GM12878 (cell line): ENCODE data around the gene PTPRD. TPM values are rescaled to one million over a fixed set of nuclear protein-coding genes. Genes with fewer than 3 reads are reported as not detected.

Source experiments
- ATAC-seq: fragments of 200-7000 bp; cut with Tn5 transposase; 3 replicates; pipeline ENCODE4 v1.9.1; 2020; ENCODE audit warnings: mild to moderate bottlenecking, moderate library complexity
- BruUV-seq: library from RNA; stranded (reverse); fragments of 400-500 nt; replicated peaks from 2 replicates; lab custom pipeline; 2021; lab: Mats Ljungman, UMichigan
- CTCF ChIA-PET: fragments of 300-600 bp; sonication (Branson Sonifier 250); formaldehyde crosslinking; extraction: SDS; loops from one replicate; lab custom pipeline; 2021; ENCODE audit warnings: inconsistent platforms; lab: Yijun Ruan, JAX
- POLR2A ChIA-PET: fragments of 350-600 bp; formaldehyde crosslinking; extraction: SDS; loops from one replicate; lab custom pipeline; 2021; ENCODE audit warnings: inconsistent platforms; lab: Charles Lee
- RAD21 ChIA-PET: fragments of 300-600 bp; sonication (Branson Sonifier 250); formaldehyde crosslinking; loops from one replicate; lab custom pipeline; 2023; ENCODE audit warnings: antibody characterized with exemption; ENCODE audit not compliant: unreplicated experiment; lab: Charles Lee
- SMC1A ChIA-PET: fragments of 300-600 bp; sonication (Branson Sonifier 250); formaldehyde crosslinking; loops from one replicate; lab custom pipeline; 2023; ENCODE audit not compliant: unreplicated experiment, uncharacterized antibody; lab: Charles Lee
- DNase-seq: peaks from one replicate; pipeline ENCODE4 v3.0.0-alpha.2; 2011; ENCODE audit warnings: low read depth, low spot score
- FAIRE-seq: peaks from 3 replicates; lab custom pipeline; 2011; peaks lifted over from hg19 to GRCh38; lab: Jason Lieb, UNC
- H2AFZ ChIP-seq: 2 replicates; pipeline ENCODE4 v1.6.0; 2011; ENCODE audit warnings: low read depth, low read length, control low read depth; ENCODE audit not compliant: control insufficient read depth
- H3K27ac ChIP-seq: 2 replicates; pipeline ENCODE4 v1.5.1; 2011; ENCODE audit warnings: control low read depth; ENCODE audit not compliant: control insufficient read depth, insufficient read depth
- H3K27me3 ChIP-seq, 2 experiments: replicated peaks in 1 of 2; 2 replicates each; pipeline versions ENCODE4 v1.6.0 to v1.6.1; 2011; ENCODE audit warnings: low read length in 1 of 2; ENCODE audit not compliant: control insufficient read depth in 2 of 2, insufficient read depth in 2 of 2
- H3K36me3 ChIP-seq, 2 experiments: 2 replicates each; pipeline ENCODE4 v1.5.1; 2011; ENCODE audit warnings: low read length in 1 of 2; ENCODE audit not compliant: control insufficient read depth in 2 of 2, insufficient read depth in 2 of 2
- H3K4me1 ChIP-seq: 2 replicates; pipeline ENCODE4 v1.6.1; 2011; ENCODE audit warnings: mild to moderate bottlenecking, low read length, moderate library complexity, mixed read lengths; ENCODE audit not compliant: control insufficient read depth, insufficient read depth
- H3K4me2 ChIP-seq: 2 replicates; pipeline ENCODE4 v1.6.0; 2011; ENCODE audit warnings: control low read depth; ENCODE audit not compliant: control insufficient read depth, insufficient read depth
- H3K4me3 ChIP-seq: fragments of 200-600 bp; sonication (generic); 2 replicates; pipeline ENCODE4 v1.5.1; 2016
- H3K79me2 ChIP-seq: 2 replicates; pipeline ENCODE4 v1.6.0; 2011; ENCODE audit warnings: low read length; ENCODE audit not compliant: control insufficient read depth, insufficient read depth
- H3K9ac ChIP-seq: 2 replicates; pipeline ENCODE4 v1.8.0; 2011; ENCODE audit warnings: low read length, control low read depth, mixed read lengths; ENCODE audit not compliant: control insufficient read depth, insufficient read depth
- H3K9me3 ChIP-seq: replicated peaks from 3 replicates; pipeline ENCODE4 v1.5.1; 2011; ENCODE audit warnings: mild to moderate bottlenecking, low read length; ENCODE audit not compliant: control insufficient read depth, insufficient read depth
- H4K20me1 ChIP-seq: 2 replicates; pipeline ENCODE4 v1.6.0; 2011; ENCODE audit not compliant: control insufficient read depth, insufficient read depth
- ATF7 ChIP-seq: fragments of 450-650 bp; IDR thresholded peaks from 2 replicates; pipeline ENCODE4 v1.6.1; 2016; ENCODE audit warnings: low read depth, mild to moderate bottlenecking
- BMI1 ChIP-seq: fragments of 450-650 bp; IDR thresholded peaks from 2 replicates; pipeline ENCODE4 v1.6.1; 2016; ENCODE audit warnings: mild to moderate bottlenecking, moderate library complexity, borderline replicate concordance
- CBX3 ChIP-seq: fragments of 200-600 bp; sonication (generic); IDR thresholded peaks from 2 replicates; pipeline ENCODE4 v1.6.1; 2016; ENCODE audit warnings: low read depth, borderline replicate concordance
- CEBPB ChIP-seq, 2 experiments: fragments of 150-350 bp in 1 of 2; IDR thresholded peaks; 2 replicates each; pipeline ENCODE4 v1.6.1; 2012 to 2014; ENCODE audit warnings: low read depth in 2 of 2, low read length in 2 of 2, borderline replicate concordance in 1 of 2, inconsistent platforms in 1 of 2
- HDAC2 ChIP-seq: fragments of 200-600 bp; sonication (generic); IDR thresholded peaks from 2 replicates; pipeline ENCODE4 v1.6.1; 2017
- IRF4 ChIP-seq: IDR thresholded peaks from 2 replicates; pipeline ENCODE4 v1.6.1; 2011; ENCODE audit warnings: low read depth, low read length
- JUND ChIP-seq: IDR thresholded peaks from 2 replicates; pipeline ENCODE4 v1.6.1; 2012; ENCODE audit warnings: low read depth, mild to moderate bottlenecking, low read length, improper control_type of control experiment, moderate library complexity
- MTA3 ChIP-seq: IDR thresholded peaks from 2 replicates; pipeline ENCODE4 v1.6.1; 2012; ENCODE audit warnings: low read length, inconsistent platforms, borderline replicate concordance
- NFXL1 ChIP-seq: fragments of 450-650 bp; IDR thresholded peaks from 2 replicates; pipeline ENCODE4 v1.6.1; 2017; ENCODE audit warnings: antibody characterized with exemption, mild to moderate bottlenecking, borderline replicate concordance
- NR2C2 ChIP-seq: IDR thresholded peaks from 2 replicates; pipeline ENCODE4 v1.6.1; 2011; ENCODE audit warnings: borderline replicate concordance, low read depth; ENCODE audit not compliant: control insufficient read depth, insufficient read length
- POLR2AphosphoS5 ChIP-seq: IDR thresholded peaks from 2 replicates; pipeline ENCODE4 v1.6.1; 2011; ENCODE audit warnings: mild to moderate bottlenecking, low read length, inconsistent platforms
- SUZ12 ChIP-seq: fragments of 200-600 bp; sonication (generic); IDR thresholded peaks from one replicate; pipeline ENCODE4 v1.6.1; 2018; ENCODE audit warnings: antibody characterized with exemption, mild to moderate bottlenecking; ENCODE audit not compliant: unreplicated experiment
- TBL1XR1 ChIP-seq: IDR thresholded peaks from 2 replicates; pipeline ENCODE4 v1.6.1; 2012; ENCODE audit warnings: low read depth, low read length, improper control_type of control experiment
- YBX1 ChIP-seq: fragments of 450-650 bp; IDR thresholded peaks from 2 replicates; pipeline ENCODE4 v1.6.1; 2016; ENCODE audit warnings: antibody characterized with exemption
- ZBED1 ChIP-seq: IDR thresholded peaks from 2 replicates; pipeline ENCODE4 v1.6.1; 2016; ENCODE audit warnings: borderline replicate concordance
- ZNF24 ChIP-seq: fragments of 450-650 bp; IDR thresholded peaks from 2 replicates; pipeline ENCODE4 v1.6.1; 2017; ENCODE audit warnings: antibody characterized with exemption, mild to moderate bottlenecking
- WGBS: methylation state at CpG from one replicate; pipeline ENCODE4 v1.1.6; 2016; ENCODE audit warnings: low lambda C conversion rate; ENCODE audit not compliant: insufficient replicate concordance, insufficient coverage; ENCODE audit errors: missing lambda C conversion rate; 5-methylcytosine and 5-hydroxymethylcytosine counted together
- in situ Hi-C: fragments of 300-500 bp; cut with MboI; formaldehyde crosslinking; loops from 9 replicates; pipeline ENCODE4 v1.14.3; 2018; ENCODE audit warnings: mixed read lengths
- intact Hi-C: fragments of 100-400 bp; cut with micrococcal nuclease; formaldehyde crosslinking; loops from one replicate; pipeline ENCODE4 v1.14.2; 2022; ENCODE audit not compliant: unreplicated experiment
- polyA plus RNA-seq, 11 experiments: library from polyadenylated mRNA; depleted of rRNA in 4 of 11; unstranded in 6 of 11; stranded (reverse) in 5 of 11; fragments of >200 nt; fragmentation: Nextera tagmentation in 4 of 11; fragmentation: Illumina TruSeq in 1 of 11; extraction: Ambion mirVana in 4 of 11; extraction: Trizol in 1 of 11; gene quantifications; 1 replicate in 1 of 11; 2 replicates in 10 of 11; pipeline versions ENCODE4 v1.2.1 to v1.2.3, GENCODE V29; 2011 to 2016; ENCODE audit warnings: inconsistent platforms in 2 of 11, missing spikeins in 2 of 11, low read depth in 1 of 11
- total RNA-seq, 4 experiments: library from RNA; depleted of rRNA in 3 of 4; stranded (reverse); fragments of >200 nt in 3 of 4; fragmentation: Illumina TruSeq in 1 of 4; extraction: Trizol in 1 of 4; gene quantifications; 2 replicates each; pipeline versions ENCODE4 v1.2.1 to v1.2.3, GENCODE V29; 2013 to 2021
- TF ChIP-seq, protein P1 (sequence below): fragments of 450-650 bp; IDR thresholded peaks from 2 replicates; pipeline ENCODE4 v1.6.1; 2017; ENCODE audit warnings: borderline replicate concordance

Gene PTPRD
- total and polyA plus RNA-seq, 10 of the 15 experiments (the other 5 are each of a cell fraction or from before 2014, with no cell fraction given): under 0.01 to 0.05 (median 0.01) TPM; not detected in 7

DNA sequence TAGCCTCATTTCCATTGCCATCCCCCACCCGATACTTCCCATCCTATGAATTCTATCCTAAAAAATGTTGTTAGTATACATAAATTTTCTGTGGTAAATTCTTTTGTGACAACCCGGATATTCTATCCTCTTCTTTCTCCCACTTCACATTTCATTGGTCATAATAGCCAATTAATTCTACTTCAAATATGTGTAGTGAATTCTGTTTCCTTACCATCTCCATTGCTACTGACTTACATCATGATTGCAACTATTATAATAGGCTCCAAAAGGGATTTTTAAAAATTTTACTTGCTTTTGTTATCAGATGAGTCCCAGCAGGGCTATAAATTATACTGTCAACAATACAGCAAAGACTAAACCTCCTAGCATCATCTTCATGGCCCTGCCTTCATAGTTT, 1326.8 kb downstream of the PTPRD start:
- in situ Hi-C loops: no loop called here

DNA sequence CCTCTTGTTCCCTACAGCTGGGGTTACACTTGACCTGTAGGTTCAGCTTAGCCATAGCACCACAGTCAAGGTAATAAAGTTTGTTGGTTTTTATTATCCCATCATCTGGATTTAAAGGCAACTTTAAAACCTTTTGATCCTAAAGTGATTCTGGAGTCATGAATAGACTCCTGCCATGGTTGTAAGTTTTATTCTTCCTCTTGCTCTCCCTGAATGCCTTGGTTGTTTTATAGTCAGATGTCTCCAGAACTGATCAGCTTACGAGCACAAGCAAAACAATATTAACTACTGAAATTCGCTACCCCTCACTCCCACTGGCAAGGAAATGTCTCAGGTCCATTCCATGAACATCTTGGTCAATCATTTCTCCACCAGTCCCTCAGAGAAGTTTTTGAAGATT, 1328.6 kb downstream of the PTPRD start:
- no peak for ATAC-seq
- Histone ChIP-seq H4K20me1 (no peaks in the 10 kb centered on the region), H3K4me1 (no peaks in the 10 kb centered on the region), H3K4me2 (no peak overlapping the region), H3K9ac (no peak overlapping the region), H3K9me3 (no peaks in the 10 kb centered on the region), H3K27me3 (no peaks in the 10 kb centered on the region), H2AFZ (no peak overlapping the region), H3K36me3 (no peaks in the 10 kb centered on the region), H3K4me3 (no peak overlapping the region), H3K79me2 (no peaks in the 10 kb centered on the region), H3K27ac (no peak overlapping the region)
- BruUV-seq: no TSS peak
- 0% methylated on average over 2 of the region's 2 CpGs for WGBS
- in situ Hi-C loops: no loop called here
- intact Hi-C loops: no loop called here
- no peak for TF ChIP-seq JUND
- TF ChIP-seq ZBED1: no peak
- no peak for TF ChIP-seq NFXL1
- no peak for TF ChIP-seq HDAC2
- no peak for TF ChIP-seq YBX1
- TF ChIP-seq, protein P1, sequence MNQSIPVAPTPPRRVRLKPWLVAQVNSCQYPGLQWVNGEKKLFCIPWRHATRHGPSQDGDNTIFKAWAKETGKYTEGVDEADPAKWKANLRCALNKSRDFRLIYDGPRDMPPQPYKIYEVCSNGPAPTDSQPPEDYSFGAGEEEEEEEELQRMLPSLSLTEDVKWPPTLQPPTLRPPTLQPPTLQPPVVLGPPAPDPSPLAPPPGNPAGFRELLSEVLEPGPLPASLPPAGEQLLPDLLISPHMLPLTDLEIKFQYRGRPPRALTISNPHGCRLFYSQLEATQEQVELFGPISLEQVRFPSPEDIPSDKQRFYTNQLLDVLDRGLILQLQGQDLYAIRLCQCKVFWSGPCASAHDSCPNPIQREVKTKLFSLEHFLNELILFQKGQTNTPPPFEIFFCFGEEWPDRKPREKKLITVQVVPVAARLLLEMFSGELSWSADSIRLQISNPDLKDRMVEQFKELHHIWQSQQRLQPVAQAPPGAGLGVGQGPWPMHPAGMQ: no peak
- no peak for TF ChIP-seq NR2C2
- TF ChIP-seq CBX3: no peak
- no peak for TF ChIP-seq BMI1
- TF ChIP-seq MTA3: no peak
- no peak for TF ChIP-seq ATF7
- no peak for TF ChIP-seq SUZ12
- no peak for TF ChIP-seq TBL1XR1
- TF ChIP-seq IRF4: no peak
- no peak for TF ChIP-seq POLR2AphosphoS5
- TF ChIP-seq CEBPB (IDR thresholded peaks at IDR 0.05; ENCODE audit: borderline replicate concordance in 1 of 2, low read depth in 2 of 2, low read length in 2 of 2): no peak
- SMC1A ChIA-PET: no interaction called here
- CTCF ChIA-PET: no interaction called here
- POLR2A ChIA-PET: no interaction called here
- DNase-seq: no peak
- no peak for FAIRE-seq
- RAD21 ChIA-PET: no interaction called here

More for the DNA sequence above, 1326.8 kb downstream of the PTPRD start:
- H3K9ac ChIP-seq: no peak overlapping the region
- no peak overlapping the region for H3K4me3 ChIP-seq
- H3K4me2 ChIP-seq: no peak overlapping the region
- DNase-seq (no peak), FAIRE-seq (no peak), ATAC-seq (no peak)
- no peak overlapping the region for H3K27ac ChIP-seq
- WGBS: 0% methylated on average over 2 of the region's 2 CpGs
- intact Hi-C loops: no loop called here
- H3K36me3 ChIP-seq: no peaks in the 10 kb centered on the region
- RAD21 ChIA-PET: no interaction called here
- H3K9me3 ChIP-seq: no peaks in the 10 kb centered on the region
- TF ChIP-seq ZNF24: no peak
- TF ChIP-seq, all 136 proteins: peak for 0
- no peaks in the 10 kb centered on the region for H4K20me1 ChIP-seq
- no peak overlapping the region for H2AFZ ChIP-seq
- H3K27me3 ChIP-seq: no peaks in the 10 kb centered on the region
- no TSS peak for BruUV-seq
- POLR2A ChIA-PET: no interaction called here
- SMC1A ChIA-PET: no interaction called here
- CTCF ChIA-PET: interaction anchor here (0.5 kb wide), 1 partner anchor 322 kb away, joined by 4 read pairs; no protein-coding TSS in a partner anchor
- H3K4me1 ChIP-seq: no peaks in the 10 kb centered on the region
- no peaks in the 10 kb centered on the region for H3K79me2 ChIP-seq
